ENCODE results near the gene FAM222A. TPM values are rescaled to one million over a fixed set of nuclear protein-coding genes. Genes with fewer than 3 reads are reported as not detected.

Gene FAM222A
- total RNA-seq, 1 experiment from 2014 or later = 1.6 TPM

DNA sequence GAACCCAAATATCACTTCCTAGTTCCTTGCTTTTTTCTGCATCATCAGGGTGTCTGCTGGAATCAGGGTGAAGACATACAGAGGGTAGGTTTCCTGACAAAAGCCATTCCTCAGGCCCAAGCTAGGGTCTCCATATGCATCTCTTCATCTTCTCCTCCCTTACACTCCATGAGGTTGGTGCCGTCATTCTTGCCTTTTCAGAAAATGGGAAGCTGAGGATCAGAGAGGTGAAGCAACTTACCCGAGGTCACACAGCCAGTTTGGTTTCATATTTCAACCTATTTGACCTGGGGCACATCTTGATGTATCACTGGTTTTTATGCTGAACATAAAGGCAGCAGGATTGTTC is 7.3 kb upstream of the FAM222A start (continued):
- TF ChIP-seq, protein P1, sequence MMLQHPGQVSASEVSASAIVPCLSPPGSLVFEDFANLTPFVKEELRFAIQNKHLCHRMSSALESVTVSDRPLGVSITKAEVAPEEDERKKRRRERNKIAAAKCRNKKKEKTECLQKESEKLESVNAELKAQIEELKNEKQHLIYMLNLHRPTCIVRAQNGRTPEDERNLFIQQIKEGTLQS (CRISPR knock-in tag; conservative IDR thresholded peaks at IDR 0.05) = no peak
- TF ChIP-seq TCF7 (CRISPR knock-in tag; IDR thresholded peaks at IDR 0.05; ENCODE audit: low read depth) = no peak

DNA sequence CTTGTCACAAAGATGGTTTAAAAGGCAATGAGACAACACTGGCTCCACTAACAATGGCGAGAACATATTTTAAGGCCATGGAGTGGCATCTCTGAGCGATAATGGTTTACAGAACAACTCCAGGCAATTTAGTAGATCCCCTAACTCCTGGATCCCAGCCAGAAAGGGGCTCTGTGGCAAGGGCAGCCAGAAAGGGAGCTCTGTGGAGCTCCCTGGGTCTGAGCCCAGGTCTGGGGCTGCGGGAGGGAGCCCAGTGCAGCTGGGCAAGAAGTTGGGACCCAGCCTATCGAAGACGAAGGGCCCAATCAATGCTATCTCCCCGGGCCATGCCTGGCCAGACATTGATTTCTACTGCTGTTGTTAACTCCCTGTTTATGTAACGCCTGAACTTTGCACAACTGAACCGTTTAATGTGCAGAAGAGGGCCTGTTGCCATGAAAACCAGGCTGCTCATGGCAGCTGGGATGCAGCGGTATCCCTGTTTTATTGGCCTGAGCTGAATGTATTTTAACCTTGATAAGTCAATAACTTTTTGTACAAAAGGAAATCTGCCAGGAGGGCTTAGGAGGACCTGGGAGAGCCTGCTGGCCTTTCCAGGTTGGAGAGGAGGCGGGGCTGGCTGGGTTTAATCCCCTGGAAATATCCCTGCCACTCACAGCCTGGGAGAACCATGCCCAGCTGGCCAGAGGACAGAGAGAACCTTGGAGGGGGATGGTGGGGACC is 6.7 kb upstream of the FAM222A start:
- H3K4me3 Mint-ChIP-seq = no peak overlapping the region

DNA sequence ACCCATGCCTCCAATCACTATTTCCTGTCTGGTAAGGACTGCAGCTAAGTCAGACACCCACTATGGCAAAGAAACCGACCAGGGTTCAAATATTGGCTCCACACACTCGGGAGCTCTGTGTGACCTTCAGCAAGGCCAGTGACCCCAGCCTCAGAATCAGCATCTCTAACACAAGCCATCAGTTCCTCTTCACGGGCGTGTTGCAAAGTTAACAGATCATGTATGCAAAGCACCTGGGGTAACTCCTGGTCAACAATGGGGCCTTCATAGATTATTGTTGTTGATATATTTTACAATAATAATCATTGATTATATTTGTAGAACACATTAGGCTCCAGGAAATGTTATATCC is 6.2 kb upstream of the FAM222A start:
- CTCF ChIA-PET = interaction anchor here (0.8 kb wide), 1 partner anchor 138 kb away, joined by 3 read pairs; no protein-coding TSS in a partner anchor
- peaks cover 15% of the 10 kb centered on the region for H3K27me3 Mint-ChIP-seq (ENCODE audit: low read depth)
- no peak for ATAC-seq
- H3K4me1 Mint-ChIP-seq = peaks cover 14% of the 10 kb centered on the region
- no peak overlapping the region for H3K4me3 Mint-ChIP-seq
- POLR2A ChIA-PET = no interaction called here
- no peak for TF ChIP-seq TEAD1 (CRISPR knock-in tag; IDR thresholded peaks at IDR 0.05)
- TF ChIP-seq TP53 (CRISPR knock-in tag; IDR thresholded peaks at IDR 0.05) = no peak
- DNase-seq (ENCODE audit: low spot score) = no peak
- no peaks in the 10 kb centered on the region for H3K36me3 Mint-ChIP-seq
- no peaks in the 10 kb centered on the region for H3K9me3 Mint-ChIP-seq
- no peak overlapping the region for H3K27ac Mint-ChIP-seq

More for the DNA sequence above, 6.7 kb upstream of the FAM222A start:
- ChIA-PET CTCF (interaction anchor here (0.7 to 1.0 kb wide), 3 partner anchors 12 to 139 kb away, joined by 3 read pairs; no protein-coding TSS in a partner anchor), POLR2A (no interaction called here)
- peaks cover 12% of the 10 kb centered on the region for H3K4me1 Mint-ChIP-seq
- H3K27ac Mint-ChIP-seq = no peak overlapping the region
- no peaks in the 10 kb centered on the region for H3K36me3 Mint-ChIP-seq
- peaks cover 12% of the 10 kb centered on the region for H3K27me3 Mint-ChIP-seq (ENCODE audit: low read depth)
- H3K9me3 Mint-ChIP-seq = no peaks in the 10 kb centered on the region
- no peak for DNase-seq (ENCODE audit: low spot score)
- TF ChIP-seq GABPB1 (CRISPR knock-in tag; IDR thresholded peaks at IDR 0.05) = peak; percentile 23; the same call in 1 of the 2 replicates
- TF ChIP-seq RELA (CRISPR knock-in tag; IDR thresholded peaks at IDR 0.05; ENCODE audit: borderline replicate concordance) = no peak
- TF ChIP-seq ZNF317 (CRISPR knock-in tag; IDR thresholded peaks at IDR 0.05; ENCODE audit: borderline replicate concordance, low read depth) = no peak
- no peak for ATAC-seq

DNA sequence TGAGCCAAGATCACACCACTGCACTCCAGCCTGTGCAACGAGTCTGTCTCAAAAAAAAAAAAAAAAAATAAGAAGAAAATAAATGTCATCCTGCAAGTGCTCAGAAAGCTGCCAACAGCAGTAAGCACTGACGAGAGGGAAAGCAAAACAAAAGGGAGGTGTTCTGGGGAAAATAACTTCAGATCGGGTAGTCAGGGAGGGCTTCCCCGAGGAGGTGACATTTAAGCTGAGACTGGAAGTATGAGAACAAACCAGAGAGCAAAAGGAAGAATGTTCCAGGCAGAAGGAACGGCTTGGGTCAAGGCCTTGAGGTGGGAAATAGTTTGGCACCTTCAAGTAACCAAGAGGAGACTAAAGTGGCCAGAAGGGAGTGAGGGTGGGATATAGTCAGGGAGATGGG is 4.7 kb upstream of the FAM222A start:
- Mint-ChIP-seq H3K27ac (no peak overlapping the region), H3K4me1 (peaks cover 21% of the 10 kb centered on the region), H3K36me3 (no peaks in the 10 kb centered on the region)

More for the DNA sequence above, 4.7 kb upstream of the FAM222A start:
- Mint-ChIP-seq H3K27me3 (ENCODE audit: low read depth) (peaks cover 16% of the 10 kb centered on the region), H3K4me3 (no peak overlapping the region), H3K9me3 (no peaks in the 10 kb centered on the region)
- TF ChIP-seq, protein P2, sequence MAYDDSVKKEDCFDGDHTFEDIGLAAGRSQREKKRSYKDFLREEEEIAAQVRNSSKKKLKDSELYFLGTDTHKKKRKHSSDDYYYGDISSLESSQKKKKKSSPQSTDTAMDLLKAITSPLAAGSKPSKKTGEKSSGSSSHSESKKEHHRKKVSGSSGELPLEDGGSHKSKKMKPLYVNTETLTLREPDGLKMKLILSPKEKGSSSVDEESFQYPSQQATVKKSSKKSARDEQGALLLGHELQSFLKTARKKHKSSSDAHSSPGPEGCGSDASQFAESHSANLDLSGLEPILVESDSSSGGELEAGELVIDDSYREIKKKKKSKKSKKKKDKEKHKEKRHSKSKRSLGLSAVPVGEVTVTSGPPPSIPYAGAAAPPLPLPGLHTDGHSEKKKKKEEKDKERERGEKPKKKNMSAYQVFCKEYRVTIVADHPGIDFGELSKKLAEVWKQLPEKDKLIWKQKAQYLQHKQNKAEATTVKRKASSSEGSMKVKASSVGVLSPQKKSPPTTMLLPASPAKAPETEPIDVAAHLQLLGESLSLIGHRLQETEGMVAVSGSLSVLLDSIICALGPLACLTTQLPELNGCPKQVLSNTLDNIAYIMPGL (CRISPR knock-in tag; IDR thresholded peaks at IDR 0.05) = no peak
- TF ChIP-seq ZBTB21 (CRISPR knock-in tag; IDR thresholded peaks at IDR 0.05; ENCODE audit: borderline replicate concordance) (no peak), ETV6 (CRISPR knock-in tag; IDR thresholded peaks at IDR 0.05) (no peak), NFE2L1 (CRISPR knock-in tag; IDR thresholded peaks at IDR 0.05) (no peak), ESRRA (CRISPR knock-in tag; IDR thresholded peaks at IDR 0.05; ENCODE audit: borderline replicate concordance) (no peak), ZNF263 (CRISPR knock-in tag; IDR thresholded peaks at IDR 0.05; ENCODE audit: low read depth) (no peak), SP1 (CRISPR knock-in tag; conservative IDR thresholded peaks at IDR 0.05) (no peak), NR2C2 (CRISPR knock-in tag; IDR thresholded peaks at IDR 0.05) (no peak)
- TF ChIP-seq, protein P3, sequence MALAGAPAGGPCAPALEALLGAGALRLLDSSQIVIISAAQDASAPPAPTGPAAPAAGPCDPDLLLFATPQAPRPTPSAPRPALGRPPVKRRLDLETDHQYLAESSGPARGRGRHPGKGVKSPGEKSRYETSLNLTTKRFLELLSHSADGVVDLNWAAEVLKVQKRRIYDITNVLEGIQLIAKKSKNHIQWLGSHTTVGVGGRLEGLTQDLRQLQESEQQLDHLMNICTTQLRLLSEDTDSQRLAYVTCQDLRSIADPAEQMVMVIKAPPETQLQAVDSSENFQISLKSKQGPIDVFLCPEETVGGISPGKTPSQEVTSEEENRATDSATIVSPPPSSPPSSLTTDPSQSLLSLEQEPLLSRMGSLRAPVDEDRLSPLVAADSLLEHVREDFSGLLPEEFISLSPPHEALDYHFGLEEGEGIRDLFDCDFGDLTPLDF (CRISPR knock-in tag; IDR thresholded peaks at IDR 0.05) = no peak
- TF ChIP-seq, protein P4, sequence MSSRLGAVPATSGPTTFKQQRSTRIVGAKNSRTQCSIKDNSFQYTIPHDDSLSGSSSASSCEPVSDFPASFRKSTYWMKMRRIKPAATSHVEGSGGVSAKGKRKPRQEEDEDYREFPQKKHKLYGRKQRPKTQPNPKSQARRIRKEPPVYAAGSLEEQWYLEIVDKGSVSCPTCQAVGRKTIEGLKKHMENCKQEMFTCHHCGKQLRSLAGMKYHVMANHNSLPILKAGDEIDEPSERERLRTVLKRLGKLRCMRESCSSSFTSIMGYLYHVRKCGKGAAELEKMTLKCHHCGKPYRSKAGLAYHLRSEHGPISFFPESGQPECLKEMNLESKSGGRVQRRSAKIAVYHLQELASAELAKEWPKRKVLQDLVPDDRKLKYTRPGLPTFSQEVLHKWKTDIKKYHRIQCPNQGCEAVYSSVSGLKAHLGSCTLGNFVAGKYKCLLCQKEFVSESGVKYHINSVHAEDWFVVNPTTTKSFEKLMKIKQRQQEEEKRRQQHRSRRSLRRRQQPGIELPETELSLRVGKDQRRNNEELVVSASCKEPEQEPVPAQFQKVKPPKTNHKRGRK (CRISPR knock-in tag; IDR thresholded peaks at IDR 0.05; ENCODE audit: borderline replicate concordance) = no peak
- TF ChIP-seq, protein P5, sequence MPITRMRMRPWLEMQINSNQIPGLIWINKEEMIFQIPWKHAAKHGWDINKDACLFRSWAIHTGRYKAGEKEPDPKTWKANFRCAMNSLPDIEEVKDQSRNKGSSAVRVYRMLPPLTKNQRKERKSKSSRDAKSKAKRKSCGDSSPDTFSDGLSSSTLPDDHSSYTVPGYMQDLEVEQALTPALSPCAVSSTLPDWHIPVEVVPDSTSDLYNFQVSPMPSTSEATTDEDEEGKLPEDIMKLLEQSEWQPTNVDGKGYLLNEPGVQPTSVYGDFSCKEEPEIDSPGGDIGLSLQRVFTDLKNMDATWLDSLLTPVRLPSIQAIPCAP (CRISPR knock-in tag; IDR thresholded peaks at IDR 0.05) = no peak
- no peak for DNase-seq (ENCODE audit: low spot score)
- ChIA-PET CTCF (interaction anchor here (0.7 to 2.1 kb wide), 8 partner anchors 9 to 111 kb away, joined by 3 to 15 read pairs (median 5); no protein-coding TSS in a partner anchor), POLR2A (no interaction called here)
- no peak for ATAC-seq

Data from WTC11 (cell line).